Peyer's patch (tissue), 4 donors: ENCODE data around the gene NOS3.

Experiments
- POLR2A ChIP-seq, 2 donors: fragments of 450-650 bp; IDR thresholded peaks; one replicate each; pipeline ENCODE4 v1.5.1; 2017; ENCODE audit warnings: antibody characterized with exemption in 2 of 2, mild to moderate bottlenecking in 2 of 2, moderate library complexity in 2 of 2
- TF ChIP-seq, protein P1 (sequence below), 6 experiments: fragments of 450-650 bp in 4 of 6; fragments of 200-600 bp in 2 of 6; sonication (generic) in 1 of 6; IDR thresholded peaks; one replicate each; pipeline ENCODE4 v1.5.1; 2017 to 2019; ENCODE audit warnings: antibody characterized with exemption in 6 of 6, mild to moderate bottlenecking in 3 of 6, moderate library complexity in 1 of 6

DNA sequence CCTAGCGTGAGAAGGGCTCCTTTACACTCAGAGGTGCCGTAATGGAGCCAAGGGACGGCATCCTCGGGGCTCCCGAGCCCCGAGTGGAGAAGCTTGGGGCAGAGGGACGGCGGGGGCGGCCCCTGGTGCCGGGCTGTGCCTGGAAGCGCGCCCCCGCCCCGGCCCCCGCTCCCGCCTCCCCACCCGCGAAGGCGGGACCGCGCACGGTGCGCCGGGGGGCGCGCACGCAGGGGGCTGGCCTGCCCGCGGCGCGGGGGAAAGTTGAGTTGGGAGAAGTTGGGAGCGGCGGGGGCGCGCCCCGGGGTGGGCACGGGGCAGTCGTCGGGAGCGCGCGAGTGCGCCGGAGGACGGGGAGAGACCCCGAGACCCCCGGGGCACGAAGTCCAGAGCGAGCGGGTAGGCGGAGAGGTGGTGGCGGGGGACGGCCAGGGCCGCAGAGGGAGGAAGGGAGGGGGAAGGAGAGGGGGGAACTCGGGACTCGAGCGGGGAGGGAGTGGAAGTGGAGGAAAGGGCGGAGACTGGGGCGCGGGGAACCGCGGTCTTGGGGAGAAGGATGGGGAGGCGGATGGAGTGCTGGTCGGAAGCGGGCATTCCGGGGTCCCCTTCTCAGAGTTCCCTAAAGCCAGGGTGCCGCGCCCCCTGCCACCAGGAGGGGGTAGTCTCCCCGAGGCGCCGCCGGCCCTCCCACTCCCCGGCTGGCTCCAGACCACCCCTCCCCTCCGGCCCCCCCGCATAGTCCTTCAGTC lies 68.7 kb downstream of the NOS3 start, which contains the start of gene SLC4A2:
- TF ChIP-seq, protein P1, sequence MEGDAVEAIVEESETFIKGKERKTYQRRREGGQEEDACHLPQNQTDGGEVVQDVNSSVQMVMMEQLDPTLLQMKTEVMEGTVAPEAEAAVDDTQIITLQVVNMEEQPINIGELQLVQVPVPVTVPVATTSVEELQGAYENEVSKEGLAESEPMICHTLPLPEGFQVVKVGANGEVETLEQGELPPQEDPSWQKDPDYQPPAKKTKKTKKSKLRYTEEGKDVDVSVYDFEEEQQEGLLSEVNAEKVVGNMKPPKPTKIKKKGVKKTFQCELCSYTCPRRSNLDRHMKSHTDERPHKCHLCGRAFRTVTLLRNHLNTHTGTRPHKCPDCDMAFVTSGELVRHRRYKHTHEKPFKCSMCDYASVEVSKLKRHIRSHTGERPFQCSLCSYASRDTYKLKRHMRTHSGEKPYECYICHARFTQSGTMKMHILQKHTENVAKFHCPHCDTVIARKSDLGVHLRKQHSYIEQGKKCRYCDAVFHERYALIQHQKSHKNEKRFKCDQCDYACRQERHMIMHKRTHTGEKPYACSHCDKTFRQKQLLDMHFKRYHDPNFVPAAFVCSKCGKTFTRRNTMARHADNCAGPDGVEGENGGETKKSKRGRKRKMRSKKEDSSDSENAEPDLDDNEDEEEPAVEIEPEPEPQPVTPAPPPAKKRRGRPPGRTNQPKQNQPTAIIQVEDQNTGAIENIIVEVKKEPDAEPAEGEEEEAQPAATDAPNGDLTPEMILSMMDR (IDR thresholded peaks at IDR 0.05): peak in 5 of 6 experiments; percentile 24 to 62 (median 34)
- TF ChIP-seq POLR2A (IDR thresholded peaks at IDR 0.05): peak; percentile 21 to 23
